ENCODE results near the gene GRM2. TPM values are rescaled to one million over a fixed set of nuclear protein-coding genes. Genes with fewer than 3 reads are reported as not detected.

Gene GRM2
- total RNA-seq, 1 experiment from 2014 or later: 3.7 TPM

- Mint-ChIP-seq H3K27me3 (ENCODE audit: low read depth) (no peaks in the 10 kb centered on the region; the same call in none of the 2 replicates), H3K4me1 (peaks cover 2% of the 10 kb centered on the region), H3K4me3 (no peak overlapping the region), H3K36me3 (no peaks in the 10 kb centered on the region), H3K9me3 (peaks cover 9% of the 10 kb centered on the region), H3K27ac (no peak overlapping the region)
- CTCF ChIA-PET: interaction anchor here (1.6 to 3.6 kb wide), 2 partner anchors 10 to 71 kb away, joined by 3 to 19 read pairs; no protein-coding TSS in a partner anchor
- POLR2A ChIA-PET: no interaction called here
- no peak for TF ChIP-seq STAT6 (CRISPR knock-in tag; conservative IDR thresholded peaks at IDR 0.05; ENCODE audit: low read depth)
- no peak for TF ChIP-seq IRF2 (CRISPR knock-in tag; IDR thresholded peaks at IDR 0.05; ENCODE audit: borderline replicate concordance, low read depth)
- TF ChIP-seq CTCF (IDR thresholded peaks at IDR 0.05): no peak
- DNase-seq (ENCODE audit: low spot score) (no peak), ATAC-seq (no peak)
Observed at GRCh38 chr3:51729042-51729633, 22.3 kb downstream of the GRM2 start.

GRCh38 chr3:51733859-51734571 is 27.1 kb downstream of the GRM2 start:
- H3K36me3 Mint-ChIP-seq: no peaks in the 10 kb centered on the region
- peaks cover 6% of the 10 kb centered on the region for H3K9me3 Mint-ChIP-seq
- peaks cover 20% of the 10 kb centered on the region for H3K4me1 Mint-ChIP-seq
- ATAC-seq (no peak), DNase-seq (ENCODE audit: low spot score) (no peak)
- peak overlapping the region; percentile 63; the same call in 1 of the 2 replicates for H3K27ac Mint-ChIP-seq
- no peak for TF ChIP-seq RELA (CRISPR knock-in tag; IDR thresholded peaks at IDR 0.05; ENCODE audit: borderline replicate concordance)
- no peak for TF ChIP-seq GABPB1 (CRISPR knock-in tag; IDR thresholded peaks at IDR 0.05)
- TF ChIP-seq FOXK1 (CRISPR knock-in tag; IDR thresholded peaks at IDR 0.05): no peak
- TF ChIP-seq PREB (CRISPR knock-in tag; IDR thresholded peaks at IDR 0.05; ENCODE audit: borderline replicate concordance): no peak
- TF ChIP-seq ZBTB21 (CRISPR knock-in tag; IDR thresholded peaks at IDR 0.05; ENCODE audit: borderline replicate concordance): no peak
- no peak for TF ChIP-seq CTCF (IDR thresholded peaks at IDR 0.05)
- no peak for TF ChIP-seq MAX (CRISPR knock-in tag; IDR thresholded peaks at IDR 0.05)
- TF ChIP-seq ZNF416 (CRISPR knock-in tag; IDR thresholded peaks at IDR 0.05): no peak
- no peak for TF ChIP-seq USF2 (CRISPR knock-in tag; IDR thresholded peaks at IDR 0.05)
- no peak for TF ChIP-seq NR1H2 (CRISPR knock-in tag; IDR thresholded peaks at IDR 0.05)
- no peak for TF ChIP-seq E2F5 (CRISPR knock-in tag; IDR thresholded peaks at IDR 0.05)
- no peak for TF ChIP-seq ZNF232 (CRISPR knock-in tag; IDR thresholded peaks at IDR 0.05)
- TF ChIP-seq KAT7 (CRISPR knock-in tag; IDR thresholded peaks at IDR 0.05; ENCODE audit: borderline replicate concordance): no peak
- TF ChIP-seq E2F1 (CRISPR knock-in tag; IDR thresholded peaks at IDR 0.05): no peak
- no peak for TF ChIP-seq ZNF219 (CRISPR knock-in tag; IDR thresholded peaks at IDR 0.05; ENCODE audit: borderline replicate concordance)
- TF ChIP-seq STAT6 (CRISPR knock-in tag; conservative IDR thresholded peaks at IDR 0.05; ENCODE audit: low read depth): no peak
- no peak for TF ChIP-seq ZNF138 (CRISPR knock-in tag; conservative IDR thresholded peaks at IDR 0.05)
- H3K27me3 Mint-ChIP-seq (ENCODE audit: low read depth): peaks cover 5% of the 10 kb centered on the region
- ChIA-PET CTCF (interaction anchor here (0.7 to 2.8 kb wide), 3 partner anchors 15 to 66 kb away, joined by 3 to 15 read pairs (median 3); no protein-coding TSS in a partner anchor), POLR2A (no interaction called here)
- H3K4me3 Mint-ChIP-seq: no peak overlapping the region
